Measurements from ENCODE around the gene PHLDB3. TPM values are rescaled to one million over a fixed set of nuclear protein-coding genes. Genes with fewer than 3 reads are reported as not detected.

PHLDB3 gene
- total and polyA plus RNA-seq, 7 donors: 5.7 to 16.0 (median 9.0) TPM

DNA sequence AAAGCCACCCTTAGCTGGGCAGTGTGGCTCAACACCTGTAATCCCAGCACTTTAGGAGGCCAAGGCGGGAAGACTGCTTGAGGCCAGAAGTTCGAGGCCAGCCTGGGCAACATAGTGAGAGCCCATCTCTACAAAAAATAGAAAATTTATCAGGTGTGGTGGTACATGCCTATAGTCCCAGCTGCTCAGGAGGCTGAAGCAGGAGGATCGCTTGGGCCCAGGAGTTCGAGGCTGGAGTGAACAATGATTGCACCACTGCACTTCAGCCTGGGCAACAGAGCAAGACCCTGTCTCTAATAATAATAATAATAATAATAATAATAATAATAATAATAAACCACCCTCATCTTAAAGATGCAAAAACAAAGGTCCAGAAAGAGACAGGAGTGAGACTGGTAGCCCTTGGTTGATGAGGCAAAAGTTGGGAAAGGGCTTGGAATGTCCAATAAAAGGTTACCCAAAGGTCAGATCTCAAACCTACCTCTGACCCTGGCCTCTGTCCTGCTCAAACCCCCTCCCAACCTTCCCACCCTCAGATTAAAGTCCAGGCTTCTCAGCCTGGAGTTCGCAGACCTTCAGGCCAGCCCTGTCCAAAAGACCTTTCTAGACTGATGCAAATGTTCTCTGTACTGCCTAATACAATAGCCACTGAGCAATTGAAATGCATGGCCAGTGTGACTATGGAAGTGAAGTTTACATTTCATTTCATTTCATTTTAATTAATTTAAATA, 37.5 kb upstream of the PHLDB3 start:
- intact Hi-C loops (cut with DNase I): no loop called here
- H3K27ac ChIP-seq: no peak overlapping the region
- peaks cover 0 to 83% (median 41%) of the 10 kb centered on the region in 4 donors for H3K36me3 ChIP-seq
- H3K9me3 ChIP-seq: peaks cover 0 to 7% (median 0%) of the 10 kb centered on the region in 4 donors
- TF ChIP-seq POLR2A (IDR thresholded peaks at IDR 0.05): no peak
- no peak for TF ChIP-seq POLR2AphosphoS5 (IDR thresholded peaks at IDR 0.05)
- TF ChIP-seq, protein P1, sequence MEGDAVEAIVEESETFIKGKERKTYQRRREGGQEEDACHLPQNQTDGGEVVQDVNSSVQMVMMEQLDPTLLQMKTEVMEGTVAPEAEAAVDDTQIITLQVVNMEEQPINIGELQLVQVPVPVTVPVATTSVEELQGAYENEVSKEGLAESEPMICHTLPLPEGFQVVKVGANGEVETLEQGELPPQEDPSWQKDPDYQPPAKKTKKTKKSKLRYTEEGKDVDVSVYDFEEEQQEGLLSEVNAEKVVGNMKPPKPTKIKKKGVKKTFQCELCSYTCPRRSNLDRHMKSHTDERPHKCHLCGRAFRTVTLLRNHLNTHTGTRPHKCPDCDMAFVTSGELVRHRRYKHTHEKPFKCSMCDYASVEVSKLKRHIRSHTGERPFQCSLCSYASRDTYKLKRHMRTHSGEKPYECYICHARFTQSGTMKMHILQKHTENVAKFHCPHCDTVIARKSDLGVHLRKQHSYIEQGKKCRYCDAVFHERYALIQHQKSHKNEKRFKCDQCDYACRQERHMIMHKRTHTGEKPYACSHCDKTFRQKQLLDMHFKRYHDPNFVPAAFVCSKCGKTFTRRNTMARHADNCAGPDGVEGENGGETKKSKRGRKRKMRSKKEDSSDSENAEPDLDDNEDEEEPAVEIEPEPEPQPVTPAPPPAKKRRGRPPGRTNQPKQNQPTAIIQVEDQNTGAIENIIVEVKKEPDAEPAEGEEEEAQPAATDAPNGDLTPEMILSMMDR (IDR thresholded peaks at IDR 0.05): no peak
- TF ChIP-seq EP300 (IDR thresholded peaks at IDR 0.05): no peak
- H3K4me3 ChIP-seq: no peak overlapping the region
- DNase-seq: no peak
- H3K27me3 ChIP-seq: no peaks in the 10 kb centered on the region
- WGBS, 2 donors: 96% methylated on average over 5 of the region's 5 CpGs
- no peaks in the 10 kb centered on the region for H3K4me1 ChIP-seq

GRCh38 chr19:43540381-43540780, 35.8 kb upstream of the PHLDB3 start:
- Histone ChIP-seq H3K27me3 (no peaks in the 10 kb centered on the region), H3K4me1 (peaks cover 0 to 6% (median 5%) of the 10 kb centered on the region in 4 donors), H3K9me3 (peaks cover 0 to 7% (median 0%) of the 10 kb centered on the region in 4 donors), H3K27ac (no peak overlapping the region), H3K36me3 (peaks cover 0 to 76% (median 39%) of the 10 kb centered on the region in 4 donors), H3K4me3 (no peak overlapping the region)
- no peak for DNase-seq
- intact Hi-C loops (cut with DNase I): no loop called here
- TF ChIP-seq, protein P1 (IDR thresholded peaks at IDR 0.05): no peak
- TF ChIP-seq EP300 (IDR thresholded peaks at IDR 0.05) (no peak), POLR2A (IDR thresholded peaks at IDR 0.05) (no peak), POLR2AphosphoS5 (IDR thresholded peaks at IDR 0.05) (no peak)
- 95 to 96% methylated on average over 3 of the region's 3 CpGs for WGBS, 2 donors

DNA sequence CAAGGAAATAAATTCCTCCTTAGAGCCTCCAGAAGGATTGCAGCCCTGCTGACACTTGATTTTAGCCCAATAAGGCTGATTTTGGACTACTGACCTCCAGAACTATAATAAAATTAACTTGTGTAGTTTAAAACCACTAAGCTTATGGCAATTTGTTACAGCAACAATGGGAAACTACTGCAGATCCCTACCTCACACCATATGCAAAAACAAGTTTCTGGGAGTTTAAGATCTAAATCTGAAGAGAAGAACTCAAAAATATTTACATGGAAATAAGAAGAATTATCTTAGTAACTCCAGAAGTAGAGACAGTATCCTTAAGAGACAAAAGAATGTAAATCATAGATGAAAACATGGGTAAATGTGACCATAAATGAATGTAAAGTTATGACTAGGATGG, 34.4 kb upstream of the PHLDB3 start:
- Histone ChIP-seq H3K9me3 (peaks cover 0 to 7% (median 0%) of the 10 kb centered on the region in 4 donors), H3K36me3 (peaks cover 0 to 61% (median 30%) of the 10 kb centered on the region in 4 donors), H3K4me3 (no peak overlapping the region), H3K27me3 (no peaks in the 10 kb centered on the region), H3K27ac (no peak overlapping the region), H3K4me1 (peaks cover 0 to 19% (median 18%) of the 10 kb centered on the region in 4 donors)
- TF ChIP-seq POLR2AphosphoS5 (IDR thresholded peaks at IDR 0.05): no peak
- TF ChIP-seq EP300 (IDR thresholded peaks at IDR 0.05): no peak
- TF ChIP-seq, protein P1 (IDR thresholded peaks at IDR 0.05): no peak
- no peak for TF ChIP-seq POLR2A (IDR thresholded peaks at IDR 0.05)
- intact Hi-C loops (cut with DNase I): loop anchor here (5.0 kb wide), 1 partner anchor 33 kb away; no protein-coding TSS in a partner anchor
- DNase-seq: no peak

DNA sequence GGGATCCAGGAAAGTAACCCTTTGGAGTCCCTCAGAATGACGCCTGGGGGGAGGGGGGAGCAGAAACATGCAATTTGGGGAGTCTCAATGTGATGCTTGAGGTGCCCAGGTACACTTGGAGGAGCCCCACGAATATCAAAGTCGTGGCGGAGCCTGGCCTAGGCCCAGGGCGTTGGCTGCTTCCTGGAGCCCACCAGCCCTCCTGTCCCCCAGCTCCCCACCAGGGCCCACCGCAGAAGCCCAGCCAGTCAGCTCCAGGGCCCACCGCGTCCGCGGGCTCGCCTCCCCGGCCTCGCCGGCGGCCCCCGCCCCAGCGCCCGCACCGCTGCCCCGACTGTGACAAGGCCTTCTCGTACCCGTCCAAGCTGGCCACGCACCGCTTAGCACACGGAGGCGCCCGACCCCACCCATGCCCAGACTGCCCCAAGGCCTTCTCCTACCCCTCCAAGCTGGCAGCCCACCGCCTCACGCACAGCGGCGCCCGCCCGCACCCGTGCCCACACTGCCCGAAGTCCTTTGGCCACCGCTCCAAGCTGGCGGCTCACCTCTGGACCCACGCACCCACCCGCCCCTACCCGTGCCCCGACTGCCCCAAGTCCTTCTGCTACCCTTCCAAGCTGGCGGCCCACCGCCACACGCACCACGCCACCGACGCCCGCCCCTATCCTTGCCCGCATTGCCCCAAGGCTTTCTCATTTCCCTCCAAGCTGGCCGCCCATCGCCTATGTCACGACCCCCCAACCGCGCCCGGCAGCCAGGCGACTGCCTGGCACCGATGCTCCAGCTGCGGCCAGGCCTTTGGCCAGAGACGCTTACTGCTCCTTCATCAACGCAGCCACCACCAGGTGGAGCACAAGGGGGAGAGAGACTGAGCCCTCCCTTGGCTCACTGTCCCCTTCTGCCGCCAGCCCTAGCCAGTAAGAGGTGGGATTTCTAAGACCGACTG, 30.5 kb upstream of the PHLDB3 start:
- intact Hi-C loops (cut with DNase I): loop anchor here (1.0 to 5.0 kb wide), 4 partner anchors 37 to 132 kb away; partner anchors contain the start of genes IRGQ and ZNF576
- WGBS, 2 donors: 72 to 82% methylated on average over 62 of the region's 62 CpGs
- H3K27ac ChIP-seq: peak overlapping the region; percentile 93 to 98 (median 96)
- peaks cover 0 to 34% (median 29%) of the 10 kb centered on the region in 4 donors for H3K4me1 ChIP-seq
- H3K27me3 ChIP-seq: no peaks in the 10 kb centered on the region
- no peak for TF ChIP-seq EP300 (IDR thresholded peaks at IDR 0.05)
- TF ChIP-seq POLR2A (IDR thresholded peaks at IDR 0.05): no peak
- TF ChIP-seq POLR2AphosphoS5 (IDR thresholded peaks at IDR 0.05): peak in 3 of 4 donors; percentile 15 to 40 (median 35)
- TF ChIP-seq, protein P1 (IDR thresholded peaks at IDR 0.05): peak in 3 of 4 experiments; percentile 52 to 68 (median 62)
- H3K36me3 ChIP-seq: peaks cover 0 to 24% (median 15%) of the 10 kb centered on the region in 4 donors
- DNase-seq: peak; percentile 87
- peaks cover 0 to 7% (median 0%) of the 10 kb centered on the region in 4 donors for H3K9me3 ChIP-seq
- peak overlapping the region in 3 of 4 donors; percentile 52 to 66 (median 60) for H3K4me3 ChIP-seq

Data from sigmoid colon (tissue), 7 donors.